ENCODE data around the gene CDK7. TPM values are rescaled to one million over a fixed set of nuclear protein-coding genes. Genes with fewer than 3 reads are reported as not detected.

The CDK7 gene
- total and polyA plus RNA-seq, 9 of the 15 experiments (the other 6 are each of a cell fraction or from before 2014, with no cell fraction given), result 41.7 to 143 (median 65.3) TPM

GRCh38 chr5:69295088-69295754 lies 60.5 kb downstream of the CDK7 start (continued):
- TF ChIP-seq E2F5 (CRISPR knock-in tag; IDR thresholded peaks at IDR 0.05) (no peak), ZNF316 (IDR thresholded peaks at IDR 0.05) (peak; percentile 39; the same call in 1 of the 2 replicates), NFE2 (IDR thresholded peaks at IDR 0.05; ENCODE audit: low read depth) (peak; percentile 46; the same call in 1 of the 2 replicates), DIDO1 (tag; IDR thresholded peaks at IDR 0.05; ENCODE audit: low read depth) (no peak), NR4A1 (CRISPR knock-in tag; IDR thresholded peaks at IDR 0.05) (no peak), NR4A1 (tag; IDR thresholded peaks at IDR 0.05) (no peak), C11orf30 (IDR thresholded peaks at IDR 0.05; ENCODE audit: low read depth) (0 out of 2 replicates have a peak, but pooled peaks have one; percentile 32)
- TF ChIP-seq, protein P1, sequence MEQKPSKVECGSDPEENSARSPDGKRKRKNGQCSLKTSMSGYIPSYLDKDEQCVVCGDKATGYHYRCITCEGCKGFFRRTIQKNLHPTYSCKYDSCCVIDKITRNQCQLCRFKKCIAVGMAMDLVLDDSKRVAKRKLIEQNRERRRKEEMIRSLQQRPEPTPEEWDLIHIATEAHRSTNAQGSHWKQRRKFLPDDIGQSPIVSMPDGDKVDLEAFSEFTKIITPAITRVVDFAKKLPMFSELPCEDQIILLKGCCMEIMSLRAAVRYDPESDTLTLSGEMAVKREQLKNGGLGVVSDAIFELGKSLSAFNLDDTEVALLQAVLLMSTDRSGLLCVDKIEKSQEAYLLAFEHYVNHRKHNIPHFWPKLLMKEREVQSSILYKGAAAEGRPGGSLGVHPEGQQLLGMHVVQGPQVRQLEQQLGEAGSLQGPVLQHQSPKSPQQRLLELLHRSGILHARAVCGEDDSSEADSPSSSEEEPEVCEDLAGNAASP (IDR thresholded peaks at IDR 0.05), result no peak

- Histone ChIP-seq H3K4me3 (no peak overlapping the region), H3K4me1 (replicated peaks in 1 of 2; ENCODE audit: control insufficient read depth in 2 of 2, insufficient read depth in 2 of 2, low read length in 2 of 2) (peaks cover 13 to 20% of the 10 kb centered on the region in 2 experiments; a peak in 3 of 5 replicates), H2AFZ (ENCODE audit: low read depth, low read length) (no peak overlapping the region), H3K9me1 (ENCODE audit: control insufficient read depth, insufficient read depth, low read length) (no peaks in the 10 kb centered on the region), H4K20me1 (replicated peaks; ENCODE audit: control insufficient read depth, insufficient read depth, low read length) (no peaks in the 10 kb centered on the region), H3K9ac (ENCODE audit: insufficient read depth in 1 of 2, low read depth in 2 of 2, low read length in 2 of 2) (no peak overlapping the region), H3K36me3 (ENCODE audit: control insufficient read depth, insufficient read depth, low read length) (no peaks in the 10 kb centered on the region; the same call in 2 of the 3 replicates), H3K27ac (ENCODE audit: extremely low read depth, low read depth, low read length) (no peak overlapping the region), H3K27me3 (ENCODE audit: control insufficient read depth in 2 of 2, insufficient read depth in 2 of 2, low read length in 2 of 2) (no peaks in the 10 kb centered on the region), H3K9me3 (replicated peaks; ENCODE audit: control insufficient read depth, insufficient read depth, low read depth, low read length) (no peaks in the 10 kb centered on the region), H3K79me2 (ENCODE audit: control insufficient read depth, insufficient read depth, low read length) (no peaks in the 10 kb centered on the region), H3K4me2 (ENCODE audit: insufficient read depth, low read length) (no peak overlapping the region)
- 68% methylated on average over 6 of the region's 6 CpGs for WGBS (ENCODE audit: insufficient coverage, low coverage, missing lambda C conversion rate)
- FAIRE-seq (no peak), DNase-seq (ENCODE audit: extremely low read depth in 1 of 4, low spot score in 3 of 4) (no peak), ATAC-seq (no peak)
- in situ Hi-C loops (cut with MboI) (no loop called here), intact Hi-C loops (cut with micrococcal nuclease) (no loop called here)
- CTCF ChIA-PET (ENCODE audit: low intra/inter-chr PET ratio), result no interaction called here
- no TSS peak for BruUV-seq (replicated peaks)
- POLR2A ChIA-PET, result interaction anchor here (1.1 to 1.2 kb wide), 2 partner anchors 12 to 28 kb away, joined by 3 to 5 read pairs; no protein-coding TSS in a partner anchor
- TF ChIP-seq TRIM24 (IDR thresholded peaks at IDR 0.05), result no peak
- TF ChIP-seq TFAP4 (CRISPR knock-in tag; IDR thresholded peaks at IDR 0.05; ENCODE audit: borderline replicate concordance), result no peak
- no peak for TF ChIP-seq FOXA3 (CRISPR knock-in tag; conservative IDR thresholded peaks at IDR 0.05 in 1 of 2, IDR thresholded peaks at IDR 0.05 in 1 of 2)
- no peak for TF ChIP-seq EP300 (IDR thresholded peaks at IDR 0.05; ENCODE audit: low read length)
- TF ChIP-seq TOE1 (IDR thresholded peaks at IDR 0.05; ENCODE audit: borderline replicate concordance), result no peak
- TF ChIP-seq TOE1 (CRISPR knock-in tag; IDR thresholded peaks at IDR 0.05; ENCODE audit: borderline replicate concordance, low read depth), result no peak
- TF ChIP-seq, protein P2, sequence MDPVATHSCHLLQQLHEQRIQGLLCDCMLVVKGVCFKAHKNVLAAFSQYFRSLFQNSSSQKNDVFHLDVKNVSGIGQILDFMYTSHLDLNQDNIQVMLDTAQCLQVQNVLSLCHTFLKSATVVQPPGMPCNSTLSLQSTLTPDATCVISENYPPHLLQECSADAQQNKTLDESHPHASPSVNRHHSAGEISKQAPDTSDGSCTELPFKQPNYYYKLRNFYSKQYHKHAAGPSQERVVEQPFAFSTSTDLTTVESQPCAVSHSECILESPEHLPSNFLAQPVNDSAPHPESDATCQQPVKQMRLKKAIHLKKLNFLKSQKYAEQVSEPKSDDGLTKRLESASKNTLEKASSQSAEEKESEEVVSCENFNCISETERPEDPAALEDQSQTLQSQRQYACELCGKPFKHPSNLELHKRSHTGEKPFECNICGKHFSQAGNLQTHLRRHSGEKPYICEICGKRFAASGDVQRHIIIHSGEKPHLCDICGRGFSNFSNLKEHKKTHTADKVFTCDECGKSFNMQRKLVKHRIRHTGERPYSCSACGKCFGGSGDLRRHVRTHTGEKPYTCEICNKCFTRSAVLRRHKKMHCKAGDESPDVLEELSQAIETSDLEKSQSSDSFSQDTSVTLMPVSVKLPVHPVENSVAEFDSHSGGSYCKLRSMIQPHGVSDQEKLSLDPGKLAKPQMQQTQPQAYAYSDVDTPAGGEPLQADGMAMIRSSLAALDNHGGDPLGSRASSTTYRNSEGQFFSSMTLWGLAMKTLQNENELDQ (CRISPR knock-in tag; IDR thresholded peaks at IDR 0.05; ENCODE audit: borderline replicate concordance), result no peak
Measured at GRCh38 chr5:69299625-69300024, 64.9 kb downstream of the CDK7 start.

Data from K562 (cell line).